Testis (tissue), 3 donors: ENCODE data around the gene CIAO2A. TPM values are rescaled to one million over a fixed set of nuclear protein-coding genes. Genes with fewer than 3 reads are reported as not detected.

Experiments
- DNase-seq: peaks from one replicate; pipeline ENCODE4 v3.0.0-alpha.2; 2019
- H3K27ac ChIP-seq, 2 donors: fragments of 200-600 bp; sonication (generic); one replicate each; pipeline ENCODE4 v1.5.1; 2019
- H3K27me3 ChIP-seq: fragments of 200-600 bp; sonication (generic); one replicate; pipeline ENCODE4 v1.5.1; 2019
- H3K36me3 ChIP-seq: fragments of 200-600 bp; sonication (generic); one replicate; pipeline ENCODE4 v1.5.1; 2017; ENCODE audit warnings: low read depth; ENCODE audit errors: missing control alignments
- H3K4me1 ChIP-seq: fragments of 200-600 bp; sonication (generic); one replicate; pipeline ENCODE4 v1.5.1; 2019
- H3K4me3 ChIP-seq, 2 donors: fragments of 200-600 bp; sonication (generic); one replicate each; pipeline ENCODE4 v1.5.1; 2017 to 2019
- H3K9me3 ChIP-seq: fragments of 200-600 bp; sonication (generic); one replicate; pipeline ENCODE4 v1.5.1; 2017
- CTCF ChIP-seq, 3 experiments: fragments of 450-650 bp in 2 of 3; fragments of 200-600 bp in 1 of 3; sonication (generic) in 1 of 3; IDR thresholded peaks; one replicate each; pipeline ENCODE4 v1.5.1; 2016 to 2019; ENCODE audit warnings: antibody characterized with exemption in 3 of 3, mild to moderate bottlenecking in 2 of 3, moderate library complexity in 1 of 3
- POLR2A ChIP-seq: fragments of 450-650 bp; IDR thresholded peaks from one replicate; pipeline ENCODE4 v1.6.1; 2017; ENCODE audit warnings: antibody characterized with exemption, mild to moderate bottlenecking, moderate library complexity
- WGBS, 2 donors: methylation state at CpG; one replicate each; pipeline ENCODE4 v1.1.5; 2018; 5-methylcytosine and 5-hydroxymethylcytosine counted together
- intact Hi-C: fragments of 100-400 bp; cut with DNase I; formaldehyde crosslinking; loops from one replicate; pipeline ENCODE4 v1.15.1; 2023; ENCODE audit warnings: low total_unique reads
- polyA plus RNA-seq: library from polyadenylated mRNA; stranded (reverse); fragments of 350-450 nt; fragmentation: Illumina TruSeq; extraction: RNeasy Lipid Tissue Mini Kit (QIAGEN cat#74804); gene quantifications from one replicate; pipeline ENCODE4 v1.2.3, GENCODE V29; 2014; ENCODE audit warnings: low read depth, low replicate concordance; ENCODE audit not compliant: insufficient read depth
- total RNA-seq, 2 donors: library from RNA; depleted of rRNA; stranded (reverse); fragments of >200 nt; gene quantifications; one replicate each; pipeline ENCODE4 v1.2.3, GENCODE V29; 2016

Gene CIAO2A
- total and polyA plus RNA-seq, 3 donors from 2014 or later, result 33.7 to 36.8 (median 36.1) TPM

GRCh38 chr15:64107337-64107736 is 13.7 kb upstream of the CIAO2A start:
- intact Hi-C loops, result no loop called here
- no peak overlapping the region for H3K27ac ChIP-seq
- no peaks in the 10 kb centered on the region for H3K27me3 ChIP-seq
- 92 to 97% methylated on average over 1 of the region's 1 CpG for WGBS, 2 donors
- no peaks in the 10 kb centered on the region for H3K36me3 ChIP-seq
- no peak for TF ChIP-seq POLR2A
- H3K4me1 ChIP-seq, result peaks cover 11% of the 10 kb centered on the region
- no peak overlapping the region for H3K4me3 ChIP-seq
- no peak for DNase-seq
- H3K9me3 ChIP-seq, result no peaks in the 10 kb centered on the region

GRCh38 chr15:64105113-64105704 is 11.6 kb upstream of the CIAO2A start:
- no peaks in the 10 kb centered on the region for H3K9me3 ChIP-seq
- intact Hi-C loops, result no loop called here
- no peak overlapping the region for H3K4me3 ChIP-seq
- peaks cover 5% of the 10 kb centered on the region for H3K4me1 ChIP-seq
- H3K27ac ChIP-seq, result peak overlapping the region in 1 of 2 donors; percentile 6
- WGBS, 2 donors, result 79 to 85% methylated on average over 9 of the region's 9 CpGs
- peak; percentile 38 for DNase-seq
- H3K27me3 ChIP-seq, result no peaks in the 10 kb centered on the region
- TF ChIP-seq CTCF (IDR thresholded peaks at IDR 0.05), result no peak
- no peak for TF ChIP-seq POLR2A
- H3K36me3 ChIP-seq, result no peaks in the 10 kb centered on the region

- WGBS, 2 donors, result 84 to 89% methylated on average over 2 of the region's 2 CpGs
- Histone ChIP-seq H3K4me1 (peaks cover 7% of the 10 kb centered on the region), H3K4me3 (no peak overlapping the region), H3K27ac (no peak overlapping the region), H3K36me3 (no peaks in the 10 kb centered on the region), H3K9me3 (no peaks in the 10 kb centered on the region), H3K27me3 (no peaks in the 10 kb centered on the region)
- intact Hi-C loops, result no loop called here
- no peak for DNase-seq
- TF ChIP-seq CTCF (IDR thresholded peaks at IDR 0.05) (no peak), POLR2A (no peak)
Measured at GRCh38 chr15:64102497-64102896, 8.9 kb upstream of the CIAO2A start.

- no peak for TF ChIP-seq POLR2A
- TF ChIP-seq CTCF (IDR thresholded peaks at IDR 0.05), result no peak
- intact Hi-C loops, result no loop called here
- H3K4me1 ChIP-seq, result peaks cover 8% of the 10 kb centered on the region
- WGBS, 2 donors, result 85 to 87% methylated on average over 2 of the region's 2 CpGs
- H3K27me3 ChIP-seq, result no peaks in the 10 kb centered on the region
- H3K4me3 ChIP-seq, result no peak overlapping the region
- H3K9me3 ChIP-seq, result no peaks in the 10 kb centered on the region
- no peak for DNase-seq
- H3K27ac ChIP-seq, result no peak overlapping the region
- no peaks in the 10 kb centered on the region for H3K36me3 ChIP-seq
Measured at GRCh38 chr15:64100958-64101357, 7.3 kb upstream of the CIAO2A start.

GRCh38 chr15:64099379-64099778 is 5.7 kb upstream of the CIAO2A start:
- Histone ChIP-seq H3K4me1 (peaks cover 16% of the 10 kb centered on the region), H3K36me3 (no peaks in the 10 kb centered on the region), H3K27ac (no peak overlapping the region), H3K9me3 (no peaks in the 10 kb centered on the region), H3K4me3 (no peak overlapping the region), H3K27me3 (no peaks in the 10 kb centered on the region)
- WGBS, 2 donors, result 70 to 84% methylated on average over 2 of the region's 2 CpGs
- no peak for DNase-seq
- intact Hi-C loops, result loop anchor here (5.0 kb wide), 1 partner anchor 53 kb away; the partner anchor contains the start of gene SNX22
- TF ChIP-seq CTCF (IDR thresholded peaks at IDR 0.05), result no peak
